Measurements from ENCODE around the gene USP9X.

GRCh38 chrX:41258871-41259270 lies 173.6 kb downstream of the USP9X start:
- TF ChIP-seq CTCF (IDR thresholded peaks at IDR 0.05) = no peak
- TF ChIP-seq POLR2A (IDR thresholded peaks at IDR 0.05) = no peak

Data from adrenal gland (tissue), 5 donors.